B cell (primary cell): ENCODE data around the gene KDM5C. TPM values are rescaled to one million over a fixed set of nuclear protein-coding genes. Genes with fewer than 3 reads are reported as not detected.

Source experiments
- ATAC-seq: fragments of 200-7000 bp; cut with Tn5 transposase; one replicate; pipeline ENCODE4 v1.10.0; 2021; ENCODE audit warnings: low read depth, mild to moderate bottlenecking, moderate number of reproducible peaks, moderate library complexity
- CTCF ChIA-PET: fragments of 350-600 bp; sonication (Branson Sonifier 250); formaldehyde crosslinking; loops from one replicate; lab custom pipeline; 2021; ENCODE audit warnings: antibody characterized with exemption, inconsistent platforms; lab: Charles Lee
- POLR2A ChIA-PET: fragments of 350-600 bp; sonication (Branson Sonifier 250); formaldehyde crosslinking; loops from one replicate; lab custom pipeline; 2021; ENCODE audit warnings: antibody characterized with exemption; lab: Charles Lee
- DNase-seq: peaks from one replicate; pipeline ENCODE4 v3.0.0; 2013
- H2AFZ ChIP-seq: 2 replicates; pipeline ENCODE4 v1.6.1; 2012; ENCODE audit warnings: mild to moderate bottlenecking, low read depth, low read length; ENCODE audit not compliant: insufficient read depth, poor library complexity, severe bottlenecking
- H3K27ac ChIP-seq, 2 donors: 1 replicate in 1 of 2; 2 replicates in 1 of 2; pipeline ENCODE4 v1.5.1; 2012 to 2013; ENCODE audit warnings: low read length in 2 of 2, mild to moderate bottlenecking in 2 of 2, moderate library complexity in 1 of 2
- H3K27me3 ChIP-seq, 4 experiments: fragments of 200-600 bp in 1 of 4; sonication (generic) in 1 of 4; replicated peaks in 1 of 4; 1 replicate in 2 of 4; 2 replicates in 2 of 4; pipeline versions ENCODE4 v1.6.1 to v1.7.0; 2013 to 2016; ENCODE audit warnings: low read length in 3 of 4, mild to moderate bottlenecking in 2 of 4, mixed read lengths in 1 of 4, moderate library complexity in 1 of 4; ENCODE audit not compliant: insufficient read depth in 4 of 4, control insufficient read depth in 3 of 4; ENCODE audit errors: control extremely low read depth in 1 of 4
- H3K36me3 ChIP-seq, 2 experiments: replicated peaks in 1 of 2; 1 replicate in 1 of 2; 2 replicates in 1 of 2; pipeline versions ENCODE4 v1.6.1 to v1.7.1; 2013; ENCODE audit warnings: low read length in 1 of 2; ENCODE audit not compliant: insufficient read depth in 2 of 2, control insufficient read depth in 1 of 2; ENCODE audit errors: control extremely low read depth in 1 of 2, extremely low read depth in 1 of 2
- H3K4me1 ChIP-seq, 2 donors: fragments of 200-600 bp in 1 of 2; sonication (generic) in 1 of 2; 1 replicate in 1 of 2; 2 replicates in 1 of 2; pipeline versions ENCODE4 v1.5.1 to v1.6.1; 2013 to 2017; ENCODE audit warnings: low read length in 2 of 2; ENCODE audit not compliant: control insufficient read depth in 2 of 2, insufficient read depth in 2 of 2
- H3K4me2 ChIP-seq: replicated peaks from 2 replicates; pipeline ENCODE3; 2012; ENCODE audit warnings: mild to moderate bottlenecking, low read depth, low read length; ENCODE audit not compliant: poor library complexity, severe bottlenecking
- H3K4me3 ChIP-seq, 5 experiments: fragments of 200-600 bp in 1 of 5; sonication (generic) in 1 of 5; 1 replicate in 3 of 5; 2 replicates in 2 of 5; pipeline versions ENCODE4 v1.5.1 to v1.7.0; 2011 to 2016; ENCODE audit warnings: low read length in 4 of 5, mild to moderate bottlenecking in 4 of 5, low read depth in 2 of 5, control low read depth in 1 of 5, moderate library complexity in 1 of 5; ENCODE audit not compliant: insufficient read depth in 1 of 5; ENCODE audit errors: control extremely low read depth in 1 of 5, extremely low read depth in 1 of 5
- H3K79me2 ChIP-seq: fragments of 200-600 bp; sonication (generic); one replicate; pipeline ENCODE4 v1.6.0; 2016; ENCODE audit warnings: low read length; ENCODE audit not compliant: control insufficient read depth, insufficient read depth
- H3K9ac ChIP-seq: fragments of 200-600 bp; sonication (generic); 2 replicates; pipeline ENCODE4 v1.6.1; 2017; ENCODE audit warnings: mild to moderate bottlenecking, low read length, moderate library complexity
- H3K9me3 ChIP-seq, 3 donors: one replicate each; pipeline versions ENCODE4 v1.6.1 to v1.7.1; 2013; ENCODE audit warnings: low read length in 2 of 3; ENCODE audit not compliant: control insufficient read depth in 2 of 3, insufficient read depth in 1 of 3; ENCODE audit errors: control extremely low read depth in 1 of 3
- H4K20me1 ChIP-seq: 2 replicates; pipeline ENCODE4 v1.6.0; 2012; ENCODE audit warnings: mild to moderate bottlenecking, low read length; ENCODE audit not compliant: insufficient read depth, control insufficient read depth, poor library complexity, severe bottlenecking
- H3K27ac Mint-ChIP-seq: one replicate; pipeline ENCODE4 v1.8.0; 2021; ENCODE audit warnings: mixed read lengths
- H3K27me3 Mint-ChIP-seq: one replicate; pipeline ENCODE4 v1.8.0; 2021; ENCODE audit warnings: mixed read lengths
- H3K4me1 Mint-ChIP-seq: one replicate; pipeline ENCODE4 v1.8.0; 2021; ENCODE audit warnings: mixed read lengths
- H3K4me3 Mint-ChIP-seq: one replicate; pipeline ENCODE4 v1.8.0; 2021; ENCODE audit warnings: mixed read lengths
- H3K9me3 Mint-ChIP-seq: one replicate; pipeline ENCODE4 v1.8.0; 2022; ENCODE audit warnings: mixed read lengths; ENCODE audit not compliant: insufficient read depth
- EZH2 ChIP-seq: IDR thresholded peaks from 2 replicates; pipeline ENCODE4 v1.6.1; 2012; ENCODE audit warnings: borderline replicate concordance, low read depth, mild to moderate bottlenecking, moderate library complexity, low read length; ENCODE audit not compliant: insufficient read depth, poor library complexity, severe bottlenecking
- WGBS: methylation state at CpG from one replicate; pipeline ENCODE4 v1.1.5; 2013; ENCODE audit warnings: missing lambda C conversion rate; ENCODE audit not compliant: insufficient coverage; 5-methylcytosine and 5-hydroxymethylcytosine counted together
- intact Hi-C: fragments of 100-400 bp; cut with micrococcal nuclease; formaldehyde crosslinking; loops from one replicate; pipeline ENCODE4 v1.10.0; 2022
- polyA plus RNA-seq: library from polyadenylated mRNA; depleted of rRNA; stranded (reverse); fragments of >200 nt; gene quantifications from 2 replicates; pipeline ENCODE4 v1.2.3, GENCODE V29; 2012
- total RNA-seq, 2 donors: library from RNA; stranded (reverse); fragments of 120-200 nt in 1 of 2; gene quantifications; 1 replicate in 1 of 2; 2 replicates in 1 of 2; pipeline versions ENCODE4 v1.2.3 to v1.2.4, GENCODE V29; 2013 to 2022
- TF ChIP-seq, protein P1 (sequence below): fragments of 200-600 bp; IDR thresholded peaks from one replicate; pipeline ENCODE4 v1.8.0; 2022; ENCODE audit warnings: antibody characterized with exemption, mild to moderate bottlenecking

Gene KDM5C
- total and polyA plus RNA-seq, 2 donors (not counting 1 experiment from before 2014, with no cell fraction given), result 116 to 138 TPM

- CTCF ChIA-PET, result no interaction called here
- ATAC-seq, result no peak
Observed at GRCh38 chrX:53194308-53194707, 30.7 kb downstream of the KDM5C start.

GRCh38 chrX:53193093-53193492 lies 31.9 kb downstream of the KDM5C start:
- H3K9ac ChIP-seq, result no peak overlapping the region
- no peaks in the 10 kb centered on the region for H3K79me2 ChIP-seq
- no peak overlapping the region for H3K4me2 ChIP-seq
- no peaks in the 10 kb centered on the region for H3K27me3 ChIP-seq
- no peak overlapping the region for H3K4me3 Mint-ChIP-seq
- DNase-seq, result no peak
- H4K20me1 ChIP-seq, result no peaks in the 10 kb centered on the region
- no peak overlapping the region for H2AFZ ChIP-seq
- no peak for ATAC-seq
- H3K4me1 ChIP-seq, result no peaks in the 10 kb centered on the region
- H3K27ac Mint-ChIP-seq, result no peak overlapping the region
- CTCF ChIA-PET, result interaction anchor here (0.6 kb wide), 1 partner anchor 693 kb away, joined by 3 read pairs; no protein-coding TSS in a partner anchor
- TF ChIP-seq, protein P1, sequence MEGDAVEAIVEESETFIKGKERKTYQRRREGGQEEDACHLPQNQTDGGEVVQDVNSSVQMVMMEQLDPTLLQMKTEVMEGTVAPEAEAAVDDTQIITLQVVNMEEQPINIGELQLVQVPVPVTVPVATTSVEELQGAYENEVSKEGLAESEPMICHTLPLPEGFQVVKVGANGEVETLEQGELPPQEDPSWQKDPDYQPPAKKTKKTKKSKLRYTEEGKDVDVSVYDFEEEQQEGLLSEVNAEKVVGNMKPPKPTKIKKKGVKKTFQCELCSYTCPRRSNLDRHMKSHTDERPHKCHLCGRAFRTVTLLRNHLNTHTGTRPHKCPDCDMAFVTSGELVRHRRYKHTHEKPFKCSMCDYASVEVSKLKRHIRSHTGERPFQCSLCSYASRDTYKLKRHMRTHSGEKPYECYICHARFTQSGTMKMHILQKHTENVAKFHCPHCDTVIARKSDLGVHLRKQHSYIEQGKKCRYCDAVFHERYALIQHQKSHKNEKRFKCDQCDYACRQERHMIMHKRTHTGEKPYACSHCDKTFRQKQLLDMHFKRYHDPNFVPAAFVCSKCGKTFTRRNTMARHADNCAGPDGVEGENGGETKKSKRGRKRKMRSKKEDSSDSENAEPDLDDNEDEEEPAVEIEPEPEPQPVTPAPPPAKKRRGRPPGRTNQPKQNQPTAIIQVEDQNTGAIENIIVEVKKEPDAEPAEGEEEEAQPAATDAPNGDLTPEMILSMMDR, result no peak
- TF ChIP-seq EZH2, result no peak
- H3K9me3 ChIP-seq, result no peaks in the 10 kb centered on the region
- H3K27ac ChIP-seq, result no peak overlapping the region
- H3K9me3 Mint-ChIP-seq, result no peaks in the 10 kb centered on the region
- H3K36me3 ChIP-seq, result peaks cover 0 to 45% of the 10 kb centered on the region in 2 experiments
- WGBS, result 100% methylated on average over 2 of the region's 16 CpGs
- no peak overlapping the region for H3K4me3 ChIP-seq
- H3K27me3 Mint-ChIP-seq, result no peaks in the 10 kb centered on the region
- no peaks in the 10 kb centered on the region for H3K4me1 Mint-ChIP-seq
- intact Hi-C loops, result no loop called here
- POLR2A ChIA-PET, result no interaction called here

More at GRCh38 chrX:53194308-53194707, 30.7 kb downstream of the KDM5C start:
- H3K79me2 ChIP-seq, result no peaks in the 10 kb centered on the region
- H4K20me1 ChIP-seq, result no peaks in the 10 kb centered on the region
- H3K27me3 ChIP-seq, result no peaks in the 10 kb centered on the region
- H3K4me2 ChIP-seq, result no peak overlapping the region
- H3K27ac ChIP-seq, result no peak overlapping the region
- no peak overlapping the region for H2AFZ ChIP-seq
- no peaks in the 10 kb centered on the region for H3K4me1 ChIP-seq
- no peak overlapping the region for H3K4me3 ChIP-seq
- no peaks in the 10 kb centered on the region for H3K4me1 Mint-ChIP-seq
- no peak overlapping the region for H3K4me3 Mint-ChIP-seq
- H3K9ac ChIP-seq, result no peak overlapping the region
- TF ChIP-seq, protein P1, result no peak
- TF ChIP-seq EZH2, result no peak
- 98% methylated on average over 10 of the region's 16 CpGs for WGBS
- no peak for DNase-seq
- H3K9me3 Mint-ChIP-seq, result no peaks in the 10 kb centered on the region
- H3K9me3 ChIP-seq, result no peaks in the 10 kb centered on the region
- H3K27me3 Mint-ChIP-seq, result no peaks in the 10 kb centered on the region
- H3K36me3 ChIP-seq, result peaks cover 0 to 56% of the 10 kb centered on the region in 2 experiments
- POLR2A ChIA-PET, result no interaction called here
- H3K27ac Mint-ChIP-seq, result no peak overlapping the region
- intact Hi-C loops, result no loop called here
